Neural progenitor cell (in vitro differentiated cells): Measurements from ENCODE around the gene CCDC6. TPM values are rescaled to one million over a fixed set of nuclear protein-coding genes. Genes with fewer than 3 reads are reported as not detected.
A peak's percentile ranks its signal among the peaks of the same experiment; 100 is the strongest.

Experiments used
- DNase-seq: peaks from one replicate; pipeline ENCODE4 v3.0.0-alpha.2; 2016; ENCODE audit warnings: low spot score
- H2AFZ ChIP-seq: fragments of 200-600 bp; sonication (generic); replicated peaks from 2 replicates; pipeline ENCODE4 v1.6.1; 2016; ENCODE audit warnings: antibody characterized with exemption
- H3F3A ChIP-seq: fragments of 200-600 bp; sonication (generic); 2 replicates; pipeline ENCODE4 v1.6.1; 2016; ENCODE audit warnings: antibody characterized with exemption, low read depth
- H3K27ac ChIP-seq: fragments of 200-600 bp; sonication (generic); 2 replicates; pipeline ENCODE4 v1.5.1; 2016; ENCODE audit warnings: mild to moderate bottlenecking
- H3K27me3 ChIP-seq: fragments of 200-600 bp; sonication (generic); 2 replicates; pipeline ENCODE4 v1.6.1; 2016; ENCODE audit warnings: mild to moderate bottlenecking, moderate library complexity
- H3K36me3 ChIP-seq: fragments of 200-600 bp; sonication (generic); 2 replicates; pipeline ENCODE4 v1.5.1; 2016
- H3K4me1 ChIP-seq: fragments of 200-600 bp; sonication (generic); 2 replicates; pipeline ENCODE4 v1.6.1; 2016; ENCODE audit warnings: mixed run types
- H3K4me2 ChIP-seq: fragments of 200-600 bp; sonication (generic); 2 replicates; pipeline ENCODE4 v1.6.1; 2016
- H3K4me3 ChIP-seq: fragments of 200-600 bp; sonication (generic); 2 replicates; pipeline ENCODE4 v1.5.1; 2016
- H3K79me2 ChIP-seq: fragments of 200-600 bp; sonication (generic); 2 replicates; pipeline ENCODE4 v1.6.1; 2016; ENCODE audit warnings: low read depth
- H3K9ac ChIP-seq: fragments of 200-600 bp; sonication (generic); 2 replicates; pipeline ENCODE4 v1.6.1; 2016
- H3K9me3 ChIP-seq: fragments of 200-600 bp; sonication (generic); 2 replicates; pipeline ENCODE4 v1.5.1; 2016; ENCODE audit warnings: low read depth
- H4K20me1 ChIP-seq: fragments of 200-600 bp; sonication (generic); 2 replicates; pipeline ENCODE4 v1.6.1; 2016; ENCODE audit warnings: low read depth
- H3K27ac Mint-ChIP-seq: 3 replicates; pipeline ENCODE4 v1.8.0; 2021; ENCODE audit warnings: mixed read lengths
- H3K27me3 Mint-ChIP-seq: 2 replicates; pipeline ENCODE4 v1.8.0; 2022; ENCODE audit warnings: low read depth, mild to moderate bottlenecking, inconsistent platforms, moderate library complexity, mixed read lengths; ENCODE audit not compliant: insufficient read depth
- H3K36me3 Mint-ChIP-seq: 3 replicates; pipeline ENCODE4 v1.8.0; 2021; ENCODE audit warnings: mixed read lengths
- H3K4me1 Mint-ChIP-seq: 3 replicates; pipeline ENCODE4 v1.8.0; 2021; ENCODE audit warnings: mixed read lengths
- H3K4me3 Mint-ChIP-seq: 3 replicates; pipeline ENCODE4 v1.8.0; 2021; ENCODE audit warnings: mild to moderate bottlenecking, moderate library complexity, mixed read lengths
- H3K9me3 Mint-ChIP-seq: 3 replicates; pipeline ENCODE4 v1.8.0; 2020; ENCODE audit warnings: mixed read lengths
- CTCF ChIP-seq: fragments of 200-600 bp; sonication (generic); IDR thresholded peaks from 2 replicates; pipeline ENCODE4 v1.5.1; 2017; ENCODE audit warnings: antibody characterized with exemption, mild to moderate bottlenecking
- EZH2 ChIP-seq: fragments of 200-600 bp; sonication (generic); IDR thresholded peaks from 2 replicates; pipeline ENCODE4 v1.6.1; 2017; ENCODE audit warnings: antibody characterized with exemption, mild to moderate bottlenecking, moderate library complexity
- EZH2phosphoT487 ChIP-seq: fragments of 200-600 bp; sonication (generic); IDR thresholded peaks from 2 replicates; pipeline ENCODE4 v1.6.1; 2017; ENCODE audit warnings: antibody characterized with exemption
- total RNA-seq: library from RNA; depleted of rRNA; stranded (reverse); fragments of >200 nt; gene quantifications from 2 replicates; pipeline ENCODE4 v1.2.3, GENCODE V29; 2015; ENCODE audit warnings: low replicate concordance

Gene CCDC6
- total RNA-seq, 1 donor from 2014 or later, result 29.4 TPM

GRCh38 chr10:59895629-59896116 lies 10.7 kb downstream of the CCDC6 start:
- Histone ChIP-seq H3K79me2 (peaks cover 100% of the 10 kb centered on the region), H3K27me3 (no peaks in the 10 kb centered on the region), H3K27ac (no peak overlapping the region), H3K36me3 (no peaks in the 10 kb centered on the region), H3K9me3 (no peaks in the 10 kb centered on the region), H2AFZ (no peak overlapping the region), H3K9ac (no peak overlapping the region), H3K4me2 (no peak overlapping the region), H3K4me3 (no peak overlapping the region), H3K4me1 (peaks cover 4% of the 10 kb centered on the region), H4K20me1 (peaks cover 70% of the 10 kb centered on the region), H3F3A (no peaks in the 10 kb centered on the region)
- DNase-seq, result no peak
- no peaks in the 10 kb centered on the region for H3K9me3 Mint-ChIP-seq
- H3K4me3 Mint-ChIP-seq, result no peak overlapping the region
- H3K36me3 Mint-ChIP-seq, result no peaks in the 10 kb centered on the region
- H3K4me1 Mint-ChIP-seq, result peaks cover 19% of the 10 kb centered on the region
- H3K27me3 Mint-ChIP-seq, result no peaks in the 10 kb centered on the region
- TF ChIP-seq EZH2 (no peak), EZH2phosphoT487 (no peak), CTCF (no peak)
- H3K27ac Mint-ChIP-seq, result peak overlapping the region; percentile 37

GRCh38 chr10:59894114-59894513 lies 12.2 kb downstream of the CCDC6 start:
- Histone ChIP-seq H4K20me1 (peaks cover 57% of the 10 kb centered on the region), H3K27me3 (no peaks in the 10 kb centered on the region), H3K36me3 (no peaks in the 10 kb centered on the region), H3K27ac (no peak overlapping the region), H3K9me3 (no peaks in the 10 kb centered on the region), H3F3A (no peaks in the 10 kb centered on the region), H3K4me1 (peaks cover 4% of the 10 kb centered on the region), H3K79me2 (peaks cover 100% of the 10 kb centered on the region), H3K9ac (no peak overlapping the region), H3K4me2 (no peak overlapping the region), H3K4me3 (no peak overlapping the region), H2AFZ (no peak overlapping the region)
- DNase-seq, result no peak
- H3K36me3 Mint-ChIP-seq, result peaks cover 6% of the 10 kb centered on the region
- no peaks in the 10 kb centered on the region for H3K27me3 Mint-ChIP-seq
- no peak for TF ChIP-seq EZH2phosphoT487
- TF ChIP-seq CTCF, result no peak
- no peak for TF ChIP-seq EZH2
- no peak overlapping the region for H3K4me3 Mint-ChIP-seq
- peak overlapping the region; percentile 9 for H3K27ac Mint-ChIP-seq
- H3K9me3 Mint-ChIP-seq, result no peaks in the 10 kb centered on the region
- H3K4me1 Mint-ChIP-seq, result peaks cover 15% of the 10 kb centered on the region

- Histone ChIP-seq H3K9me3 (no peaks in the 10 kb centered on the region), H3K4me1 (peaks cover 4% of the 10 kb centered on the region), H3K27me3 (no peaks in the 10 kb centered on the region), H3K27ac (no peak overlapping the region), H3F3A (no peaks in the 10 kb centered on the region), H3K79me2 (peaks cover 100% of the 10 kb centered on the region), H3K4me2 (no peak overlapping the region), H4K20me1 (peaks cover 56% of the 10 kb centered on the region), H3K9ac (no peak overlapping the region), H3K4me3 (no peak overlapping the region), H2AFZ (no peak overlapping the region), H3K36me3 (no peaks in the 10 kb centered on the region)
- Mint-ChIP-seq H3K36me3 (peaks cover 6% of the 10 kb centered on the region), H3K4me1 (peaks cover 6% of the 10 kb centered on the region), H3K27ac (no peak overlapping the region), H3K27me3 (no peaks in the 10 kb centered on the region), H3K9me3 (no peaks in the 10 kb centered on the region), H3K4me3 (no peak overlapping the region)
- TF ChIP-seq CTCF, result no peak
- no peak for TF ChIP-seq EZH2
- TF ChIP-seq EZH2phosphoT487, result no peak
- DNase-seq, result no peak
These were observed 13.7 kb downstream of the CCDC6 start for GRCh38 chr10:59892697-59893096.
